Esophagus squamous epithelium (tissue), 4 donors: ENCODE data around the gene AURKA.

Source experiments
- POLR2A ChIP-seq, 4 donors: fragments of 450-650 bp; IDR thresholded peaks; one replicate each; pipeline ENCODE4 v1.6.1; 2017; ENCODE audit warnings: antibody characterized with exemption in 4 of 4, mild to moderate bottlenecking in 4 of 4, moderate library complexity in 3 of 4
- TF ChIP-seq, protein P1 (sequence below), 6 experiments: fragments of 450-650 bp in 4 of 6; fragments of 200-600 bp in 2 of 6; sonication (generic) in 2 of 6; IDR thresholded peaks; one replicate each; pipeline ENCODE4 v1.5.1; 2016 to 2019; ENCODE audit warnings: antibody characterized with exemption in 6 of 6, mild to moderate bottlenecking in 4 of 6, moderate library complexity in 4 of 6

- TF ChIP-seq, protein P1, sequence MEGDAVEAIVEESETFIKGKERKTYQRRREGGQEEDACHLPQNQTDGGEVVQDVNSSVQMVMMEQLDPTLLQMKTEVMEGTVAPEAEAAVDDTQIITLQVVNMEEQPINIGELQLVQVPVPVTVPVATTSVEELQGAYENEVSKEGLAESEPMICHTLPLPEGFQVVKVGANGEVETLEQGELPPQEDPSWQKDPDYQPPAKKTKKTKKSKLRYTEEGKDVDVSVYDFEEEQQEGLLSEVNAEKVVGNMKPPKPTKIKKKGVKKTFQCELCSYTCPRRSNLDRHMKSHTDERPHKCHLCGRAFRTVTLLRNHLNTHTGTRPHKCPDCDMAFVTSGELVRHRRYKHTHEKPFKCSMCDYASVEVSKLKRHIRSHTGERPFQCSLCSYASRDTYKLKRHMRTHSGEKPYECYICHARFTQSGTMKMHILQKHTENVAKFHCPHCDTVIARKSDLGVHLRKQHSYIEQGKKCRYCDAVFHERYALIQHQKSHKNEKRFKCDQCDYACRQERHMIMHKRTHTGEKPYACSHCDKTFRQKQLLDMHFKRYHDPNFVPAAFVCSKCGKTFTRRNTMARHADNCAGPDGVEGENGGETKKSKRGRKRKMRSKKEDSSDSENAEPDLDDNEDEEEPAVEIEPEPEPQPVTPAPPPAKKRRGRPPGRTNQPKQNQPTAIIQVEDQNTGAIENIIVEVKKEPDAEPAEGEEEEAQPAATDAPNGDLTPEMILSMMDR (IDR thresholded peaks at IDR 0.05): no peak
- no peak for TF ChIP-seq POLR2A (IDR thresholded peaks at IDR 0.05)
Measured at GRCh38 chr20:56382696-56383095, 9.3 kb downstream of the AURKA start.
